HCT116 (cell line): ENCODE measurements around the gene CELF1.

ENCODE experiments used
- POLR2AphosphoS5 ChIP-seq: IDR thresholded peaks from 2 replicates; pipeline ENCODE4 v1.6.1; 2011; ENCODE audit warnings: mild to moderate bottlenecking, low read depth, low read length, moderate library complexity
- SP1 ChIP-seq: IDR thresholded peaks from 2 replicates; pipeline ENCODE4 v1.6.1; 2012; ENCODE audit warnings: low read depth
- TF ChIP-seq, protein P1 (sequence below), 3 experiments: fragments of 200-600 bp in 1 of 3; sonication (generic) in 1 of 3; IDR thresholded peaks in 2 of 3; conservative IDR thresholded peaks in 1 of 3; 2 replicates each; pipeline ENCODE4 v1.5.1; 2012 to 2017; ENCODE audit warnings: low read depth in 2 of 3, low read length in 2 of 3, antibody characterized with exemption in 1 of 3, borderline replicate concordance in 1 of 3, control low read depth in 1 of 3, mild to moderate bottlenecking in 1 of 3, mixed read lengths in 1 of 3, mixed run types in 1 of 3, moderate library complexity in 1 of 3; ENCODE audit not compliant: insufficient read depth in 1 of 3

DNA sequence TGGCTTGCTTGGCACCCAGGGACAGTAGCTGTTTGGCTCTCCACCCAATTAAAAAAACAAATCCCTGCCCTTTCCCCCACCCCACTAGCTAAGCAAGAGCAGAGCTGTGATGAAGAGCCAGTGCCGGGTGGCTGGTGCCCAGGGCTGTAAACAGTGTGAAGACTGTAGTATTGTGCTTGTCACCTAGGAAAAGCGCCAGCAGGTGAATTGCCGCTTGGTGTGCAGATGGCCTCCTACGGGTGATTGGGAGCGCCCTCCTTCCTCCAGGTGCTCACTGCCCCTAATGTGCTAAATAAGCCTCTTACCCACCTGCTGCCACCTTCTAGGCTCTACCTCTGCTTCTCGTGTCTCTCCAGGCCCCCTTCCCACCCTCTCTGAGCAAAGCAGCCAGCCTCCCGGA, 85.6 kb downstream of the CELF1 start:
- TF ChIP-seq, protein P1, sequence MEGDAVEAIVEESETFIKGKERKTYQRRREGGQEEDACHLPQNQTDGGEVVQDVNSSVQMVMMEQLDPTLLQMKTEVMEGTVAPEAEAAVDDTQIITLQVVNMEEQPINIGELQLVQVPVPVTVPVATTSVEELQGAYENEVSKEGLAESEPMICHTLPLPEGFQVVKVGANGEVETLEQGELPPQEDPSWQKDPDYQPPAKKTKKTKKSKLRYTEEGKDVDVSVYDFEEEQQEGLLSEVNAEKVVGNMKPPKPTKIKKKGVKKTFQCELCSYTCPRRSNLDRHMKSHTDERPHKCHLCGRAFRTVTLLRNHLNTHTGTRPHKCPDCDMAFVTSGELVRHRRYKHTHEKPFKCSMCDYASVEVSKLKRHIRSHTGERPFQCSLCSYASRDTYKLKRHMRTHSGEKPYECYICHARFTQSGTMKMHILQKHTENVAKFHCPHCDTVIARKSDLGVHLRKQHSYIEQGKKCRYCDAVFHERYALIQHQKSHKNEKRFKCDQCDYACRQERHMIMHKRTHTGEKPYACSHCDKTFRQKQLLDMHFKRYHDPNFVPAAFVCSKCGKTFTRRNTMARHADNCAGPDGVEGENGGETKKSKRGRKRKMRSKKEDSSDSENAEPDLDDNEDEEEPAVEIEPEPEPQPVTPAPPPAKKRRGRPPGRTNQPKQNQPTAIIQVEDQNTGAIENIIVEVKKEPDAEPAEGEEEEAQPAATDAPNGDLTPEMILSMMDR (IDR thresholded peaks at IDR 0.05 in 2 of 3, conservative IDR thresholded peaks at IDR 0.05 in 1 of 3; ENCODE audit: borderline replicate concordance in 1 of 3, insufficient read depth in 1 of 3, low read depth in 2 of 3, low read length in 2 of 3), result no peak
- no peak for TF ChIP-seq POLR2AphosphoS5
- TF ChIP-seq SP1, result no peak
